Ramos (cell line): Measurements from ENCODE around the gene RASA2.
"Not testable (repeated sequence)": the region's sequence is repeated elsewhere in the genome, so short reads cannot be mapped to it uniquely, and the experiment has no call there.

Experiments used
- in situ Hi-C: fragments of 300-500 bp; cut with MboI; formaldehyde crosslinking; loops from one replicate; pipeline ENCODE4 v1.14.3; 2022; ENCODE audit warnings: low sequenced_read_pairs; ENCODE audit not compliant: unreplicated experiment

RASA2 gene

DNA sequence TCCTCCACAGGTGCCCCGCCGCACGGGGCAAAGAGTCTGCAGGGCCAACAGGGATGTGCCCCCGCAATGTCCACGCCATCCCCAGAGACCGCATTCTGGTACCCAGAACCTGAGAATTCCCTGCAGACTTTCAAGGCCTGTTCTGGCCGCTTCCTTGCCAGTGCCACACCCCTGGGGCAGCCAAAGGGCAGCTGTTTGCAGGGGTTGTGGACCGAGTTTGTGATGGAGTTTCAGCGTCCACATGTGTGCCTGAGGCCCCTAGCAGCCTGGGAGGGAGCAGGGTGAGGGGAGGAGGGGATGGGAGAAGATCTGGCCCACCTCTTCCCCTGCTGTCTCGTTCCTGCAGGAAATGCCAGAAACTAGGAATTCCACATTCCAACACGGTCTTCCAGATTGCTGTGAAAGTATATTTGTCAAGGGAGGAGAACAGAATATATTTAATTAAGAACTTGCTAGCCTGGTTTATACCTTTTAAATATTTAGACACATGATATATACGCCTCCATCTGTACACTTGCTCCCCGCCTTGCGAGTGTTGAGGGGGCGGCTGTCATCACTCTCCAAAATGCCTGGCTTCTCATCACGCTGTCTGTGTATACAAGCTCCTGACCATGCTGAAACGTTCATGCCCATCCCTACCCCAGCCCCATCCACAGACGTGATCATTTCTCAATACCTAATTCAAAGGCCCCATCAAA is 31.1 kb upstream of the RASA2 start:
- in situ Hi-C loops, result loop anchor here (10.0 kb wide), 1 partner anchor 189 kb away; no protein-coding TSS in a partner anchor

DNA sequence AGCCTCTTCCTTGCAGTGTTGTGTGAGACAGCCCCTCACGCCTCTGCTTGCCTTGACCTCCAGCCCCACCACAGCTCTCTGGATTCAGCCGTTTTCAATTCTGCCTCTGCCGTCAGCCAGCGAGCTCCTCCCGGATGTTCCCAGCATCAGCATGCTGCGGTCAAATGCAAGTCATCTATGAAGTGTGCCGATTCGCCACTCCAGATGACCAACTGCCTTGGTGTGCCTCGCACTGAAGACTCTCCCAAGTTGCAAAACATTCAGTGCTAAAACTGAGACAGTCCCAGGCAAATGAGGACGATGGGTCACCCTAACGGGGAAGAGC is 30.6 kb upstream of the RASA2 start:
- in situ Hi-C loops, result loop anchor here (10.0 kb wide), 1 partner anchor 189 kb away; no protein-coding TSS in a partner anchor

GRCh38 chr3:141457624-141458236 is 29.1 kb upstream of the RASA2 start:
- in situ Hi-C loops, result loop anchor here (10.0 kb wide), 1 partner anchor 187 kb away; no protein-coding TSS in a partner anchor

- in situ Hi-C loops, result loop anchor here (10.0 kb wide), 1 partner anchor 186 kb away; no protein-coding TSS in a partner anchor
Observed at GRCh38 chr3:141459008-141459407, 27.8 kb upstream of the RASA2 start.

GRCh38 chr3:141460097-141460704 is 26.6 kb upstream of the RASA2 start:
- in situ Hi-C loops, result no loop called here

GRCh38 chr3:141462176-141462859 is 24.5 kb upstream of the RASA2 start:
- in situ Hi-C loops, result no loop called here

GRCh38 chr3:141465221-141465620 is 21.6 kb upstream of the RASA2 start:
- in situ Hi-C loops, result no loop called here

DNA sequence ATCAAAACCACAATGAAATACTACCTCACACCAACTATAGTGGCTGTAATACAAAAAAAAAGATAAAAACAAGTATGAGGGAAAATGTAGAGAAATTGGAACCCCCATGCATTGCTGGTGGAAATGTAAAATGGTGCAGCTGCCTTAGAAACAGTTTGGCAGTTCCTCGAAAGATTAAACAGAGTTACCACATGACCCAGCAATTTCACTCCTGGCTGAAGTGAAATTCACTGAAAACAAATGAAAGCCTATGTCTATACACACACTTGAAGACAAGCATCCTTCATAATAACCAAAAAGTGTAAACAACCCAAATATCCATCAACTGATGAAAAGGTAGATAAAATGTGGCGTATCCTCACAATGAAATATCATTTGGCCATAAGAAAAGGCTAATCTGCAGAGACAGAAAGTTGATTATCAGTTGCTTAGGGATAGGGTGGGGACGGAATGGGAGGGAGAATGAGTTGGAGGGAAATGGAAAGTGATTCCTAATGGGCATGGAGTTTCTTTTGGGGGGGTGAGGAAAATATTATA is 20.1 kb upstream of the RASA2 start:
- in situ Hi-C loops, result no loop called here

GRCh38 chr3:141469720-141470119 is 17.1 kb upstream of the RASA2 start:
- in situ Hi-C loops, result loop anchor here (5.0 kb wide), 1 partner anchor 93 kb away; no protein-coding TSS in a partner anchor

- in situ Hi-C loops, result loop anchor here (5.0 kb wide), 1 partner anchor 91 kb away; no protein-coding TSS in a partner anchor
Observed at GRCh38 chr3:141471160-141471559, 15.7 kb upstream of the RASA2 start.

- in situ Hi-C loops, result no loop called here
Observed at GRCh38 chr3:141476033-141476432, 10.8 kb upstream of the RASA2 start.

DNA sequence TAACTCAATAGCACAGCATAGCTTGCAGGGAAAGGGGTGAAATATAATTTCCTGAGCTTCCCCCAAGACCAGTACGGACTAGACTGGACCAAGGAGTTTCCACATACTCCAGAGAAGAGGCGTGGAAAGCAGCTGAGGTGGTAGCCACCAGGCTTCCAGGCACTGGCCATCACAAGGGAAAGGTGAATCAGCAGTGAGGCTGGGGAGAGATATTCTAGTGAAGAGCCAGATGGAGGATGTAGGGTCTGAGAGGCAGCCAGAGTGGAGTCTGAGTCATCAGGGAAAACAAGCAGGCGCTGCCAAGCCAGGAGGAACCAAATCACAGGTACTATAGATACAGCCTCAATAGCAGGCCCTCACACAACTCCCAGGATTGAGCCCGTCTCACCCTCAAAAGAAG is 9.6 kb upstream of the RASA2 start:
- in situ Hi-C loops, result no loop called here

DNA sequence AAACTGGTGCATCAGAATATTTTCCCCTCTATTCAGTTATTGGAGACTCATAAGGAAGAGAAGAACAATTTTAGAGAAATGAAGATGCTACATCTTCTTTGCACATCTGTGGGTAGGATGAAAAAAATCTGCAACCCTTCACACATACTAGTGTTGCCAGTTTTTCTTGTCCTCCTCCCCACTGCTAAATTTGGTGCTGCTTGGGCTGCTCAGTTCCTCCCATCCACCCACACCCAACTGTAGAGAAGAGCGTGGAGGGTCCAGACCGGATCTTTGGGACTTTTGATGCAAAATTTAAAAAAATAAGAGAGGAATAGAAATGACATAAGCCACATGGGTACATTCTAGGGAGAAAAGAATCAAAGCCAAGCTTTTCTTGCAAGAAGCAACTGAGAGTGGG is 8.7 kb upstream of the RASA2 start:
- in situ Hi-C loops, result no loop called here

DNA sequence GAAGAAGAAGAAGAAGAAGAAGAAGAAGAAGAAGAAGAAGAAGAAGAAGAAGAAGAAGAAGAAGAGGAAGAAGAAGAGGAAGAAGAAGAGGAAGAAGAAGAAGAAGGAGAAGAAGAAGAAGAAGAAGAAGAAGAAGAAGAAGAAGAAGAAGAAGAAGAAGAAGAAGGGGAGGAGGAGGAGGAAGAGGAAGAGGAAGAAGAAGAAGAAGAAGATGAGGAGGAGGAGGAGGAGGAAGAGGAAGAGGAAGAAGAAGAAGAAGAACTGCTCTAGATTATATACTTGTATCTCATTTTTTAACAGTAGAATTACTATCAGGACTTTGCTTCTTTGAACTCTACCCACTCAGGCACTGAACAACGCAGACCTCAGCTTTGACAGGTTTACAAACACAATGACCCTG is 8.0 kb upstream of the RASA2 start:
- in situ Hi-C loops, result not testable (repeated sequence)

DNA sequence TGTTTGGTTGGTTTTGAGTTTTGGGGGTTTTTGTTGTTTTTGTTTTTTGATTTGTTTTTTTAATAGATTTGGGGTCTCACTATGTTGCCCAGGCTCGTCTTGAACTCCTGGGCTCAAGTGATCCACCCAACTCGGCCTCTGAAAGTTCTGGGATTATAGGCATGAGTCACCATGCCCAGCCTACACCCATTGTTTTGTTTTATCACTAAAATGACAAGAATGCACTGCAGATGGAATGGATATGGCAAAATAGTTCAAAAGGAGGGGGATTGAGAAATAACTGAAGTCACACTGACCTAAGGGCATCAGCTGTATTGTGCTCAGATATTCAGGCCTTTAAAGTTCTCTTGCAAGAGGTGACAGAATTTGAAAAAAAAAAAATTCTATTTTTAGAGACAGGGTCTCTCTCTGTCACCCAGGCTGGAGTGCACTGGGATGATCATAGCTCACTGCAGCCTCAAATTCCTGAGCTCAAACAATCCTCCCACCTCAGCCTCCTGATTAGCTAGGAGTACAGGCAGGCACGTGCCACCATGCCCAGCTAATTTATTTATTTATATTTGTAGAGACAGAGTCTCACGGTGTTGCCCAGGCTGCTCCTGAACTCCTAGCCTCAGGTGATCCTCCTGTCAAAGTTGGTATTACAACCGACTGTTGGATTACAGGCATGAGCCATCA is 4.4 kb upstream of the RASA2 start:
- in situ Hi-C loops, result no loop called here

- in situ Hi-C loops, result no loop called here
Observed at GRCh38 chr3:141484701-141485287, 2.0 kb upstream of the RASA2 start.

DNA sequence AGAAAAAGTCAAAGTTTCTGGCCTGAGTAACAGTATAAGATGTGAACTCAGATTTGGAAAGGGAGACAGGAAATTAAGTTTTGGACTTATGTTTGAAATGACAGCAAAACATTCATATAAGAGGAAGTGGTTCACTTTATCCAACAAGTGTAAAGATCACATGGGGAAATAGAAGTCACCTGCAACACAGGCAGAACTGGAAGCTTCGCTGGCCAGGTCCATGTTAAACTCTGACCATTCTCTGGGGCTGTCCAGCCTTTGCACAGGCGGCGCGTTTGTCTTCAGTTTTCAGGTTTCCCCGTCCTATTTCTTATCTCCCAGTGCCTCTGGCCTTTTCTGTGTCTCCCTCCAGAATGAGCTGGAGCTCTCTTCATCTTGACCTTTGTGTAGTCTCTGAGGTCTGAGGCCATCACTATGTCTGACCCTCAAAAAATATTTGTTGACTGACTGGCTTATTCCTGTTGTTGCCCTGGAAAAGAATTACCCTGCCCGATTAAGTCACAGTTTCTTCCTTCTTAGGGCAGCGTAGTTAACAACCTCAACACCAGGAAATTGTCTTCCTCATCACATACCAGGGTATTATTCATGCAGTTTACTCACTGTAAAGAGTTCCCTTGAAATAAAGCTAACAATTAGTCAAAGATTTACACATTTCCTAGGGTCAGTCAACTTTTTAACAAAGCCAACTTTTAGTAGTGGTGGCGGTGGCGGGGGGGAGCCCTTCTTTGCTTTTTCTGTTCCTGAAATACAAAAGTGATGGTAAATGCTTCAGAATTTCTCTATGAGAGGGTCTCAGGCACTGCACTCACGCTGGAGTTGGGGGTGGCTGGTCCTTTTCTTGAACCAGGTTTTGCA is 959 bp upstream of the RASA2 start:
- in situ Hi-C loops, result no loop called here

DNA sequence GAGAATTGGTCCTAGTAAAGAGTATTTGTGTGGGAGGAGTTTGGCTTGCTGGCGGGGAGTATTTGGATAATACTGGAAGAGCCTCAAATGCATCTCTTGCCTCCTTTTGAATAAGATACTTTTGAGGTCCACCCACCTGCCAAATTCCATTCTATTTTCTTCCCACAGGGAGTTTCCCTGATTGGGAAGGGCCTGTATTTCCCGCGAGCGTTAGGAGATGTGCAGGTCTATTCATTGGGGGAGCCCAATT is 406 bp upstream of the RASA2 start:
- in situ Hi-C loops, result no loop called here
